ENCODE measurements around the gene TBC1D22A.

- TF ChIP-seq, protein P1, sequence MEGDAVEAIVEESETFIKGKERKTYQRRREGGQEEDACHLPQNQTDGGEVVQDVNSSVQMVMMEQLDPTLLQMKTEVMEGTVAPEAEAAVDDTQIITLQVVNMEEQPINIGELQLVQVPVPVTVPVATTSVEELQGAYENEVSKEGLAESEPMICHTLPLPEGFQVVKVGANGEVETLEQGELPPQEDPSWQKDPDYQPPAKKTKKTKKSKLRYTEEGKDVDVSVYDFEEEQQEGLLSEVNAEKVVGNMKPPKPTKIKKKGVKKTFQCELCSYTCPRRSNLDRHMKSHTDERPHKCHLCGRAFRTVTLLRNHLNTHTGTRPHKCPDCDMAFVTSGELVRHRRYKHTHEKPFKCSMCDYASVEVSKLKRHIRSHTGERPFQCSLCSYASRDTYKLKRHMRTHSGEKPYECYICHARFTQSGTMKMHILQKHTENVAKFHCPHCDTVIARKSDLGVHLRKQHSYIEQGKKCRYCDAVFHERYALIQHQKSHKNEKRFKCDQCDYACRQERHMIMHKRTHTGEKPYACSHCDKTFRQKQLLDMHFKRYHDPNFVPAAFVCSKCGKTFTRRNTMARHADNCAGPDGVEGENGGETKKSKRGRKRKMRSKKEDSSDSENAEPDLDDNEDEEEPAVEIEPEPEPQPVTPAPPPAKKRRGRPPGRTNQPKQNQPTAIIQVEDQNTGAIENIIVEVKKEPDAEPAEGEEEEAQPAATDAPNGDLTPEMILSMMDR (IDR thresholded peaks at IDR 0.05; ENCODE audit: low read depth, low read length), result no peak
- TF ChIP-seq EZH2phosphoT487 (IDR thresholded peaks at IDR 0.05; ENCODE audit: low read depth), result no peak
These were observed 244.4 kb downstream of the TBC1D22A start for GRCh38 chr22:47006869-47007268.

Measured in OCI-LY3 (cell line).